Nucleus accumbens (tissue), 56 donors: ENCODE measurements around the gene C1orf185.
"Not testable (repeated sequence)": the region's sequence is repeated elsewhere in the genome, so short reads cannot be mapped to it uniquely, and the experiment has no call there.

ENCODE experiments used
- DNase-seq, 56 donors: peaks; one replicate each; lab custom pipeline; 2025; lab: John Stamatoyannopoulos, UW

C1orf185 gene

GRCh38 chr1:51101976-51102375 is at the start of gene C1orf185:
Gene C1orf185 (plus strand): TSS chr1:51102228. CDS start chr1:51102234, 6 bp downstream.
- DNase-seq: no peak

GRCh38 chr1:51058858-51059257 is 43.2 kb upstream of the C1orf185 start:
- no peak for DNase-seq

GRCh38 chr1:51061231-51061918 is 40.7 kb upstream of the C1orf185 start:
- no peak for DNase-seq

GRCh38 chr1:51063121-51063520 is 38.9 kb upstream of the C1orf185 start:
- no peak for DNase-seq

- DNase-seq: no peak
Measured at GRCh38 chr1:51070011-51070410, 32.0 kb upstream of the C1orf185 start.

- no peak for DNase-seq
Measured at GRCh38 chr1:51070640-51071039, 31.4 kb upstream of the C1orf185 start.

- DNase-seq: no peak
Measured at GRCh38 chr1:51071291-51072042, 30.6 kb upstream of the C1orf185 start.

- no peak for DNase-seq
Measured at GRCh38 chr1:51072043-51072439, 30.0 kb upstream of the C1orf185 start.

- no peak for DNase-seq
Measured at GRCh38 chr1:51072651-51073050, 29.4 kb upstream of the C1orf185 start.

GRCh38 chr1:51073456-51073855 is 28.6 kb upstream of the C1orf185 start:
- no peak for DNase-seq

- no peak for DNase-seq
Measured at GRCh38 chr1:51086496-51087271, 15.3 kb upstream of the C1orf185 start.

- DNase-seq: no peak
Measured at GRCh38 chr1:51088474-51088873, 13.6 kb upstream of the C1orf185 start.

- DNase-seq: no peak
Measured at GRCh38 chr1:51093581-51093980, 8.4 kb upstream of the C1orf185 start.

GRCh38 chr1:51097171-51097570 is 4.9 kb upstream of the C1orf185 start:
- DNase-seq: no peak

- DNase-seq: no peak
Measured at GRCh38 chr1:51100264-51100880, 1.7 kb upstream of the C1orf185 start.

- no peak for DNase-seq
Measured at GRCh38 chr1:51114137-51114536, 12.1 kb downstream of the C1orf185 start.

- no peak for DNase-seq
Measured at GRCh38 chr1:51115714-51116404, 13.8 kb downstream of the C1orf185 start.

GRCh38 chr1:51119331-51119730 is 17.3 kb downstream of the C1orf185 start:
- DNase-seq: no peak

GRCh38 chr1:51120629-51121028 is 18.6 kb downstream of the C1orf185 start:
- DNase-seq: no peak

GRCh38 chr1:51127152-51127551 is 25.1 kb downstream of the C1orf185 start:
- not testable (repeated sequence) for DNase-seq
